Testis (tissue), 2 donors: ENCODE measurements around the gene CDH4.

Experiments
- POLR2A ChIP-seq: fragments of 450-650 bp; IDR thresholded peaks from one replicate; pipeline ENCODE4 v1.6.1; 2017; ENCODE audit warnings: antibody characterized with exemption, mild to moderate bottlenecking, moderate library complexity
- TF ChIP-seq, protein P1 (sequence below), 3 experiments: fragments of 450-650 bp in 2 of 3; fragments of 200-600 bp in 1 of 3; sonication (generic) in 1 of 3; IDR thresholded peaks; one replicate each; pipeline ENCODE4 v1.5.1; 2016 to 2019; ENCODE audit warnings: antibody characterized with exemption in 3 of 3, mild to moderate bottlenecking in 2 of 3, moderate library complexity in 1 of 3

- TF ChIP-seq, protein P1, sequence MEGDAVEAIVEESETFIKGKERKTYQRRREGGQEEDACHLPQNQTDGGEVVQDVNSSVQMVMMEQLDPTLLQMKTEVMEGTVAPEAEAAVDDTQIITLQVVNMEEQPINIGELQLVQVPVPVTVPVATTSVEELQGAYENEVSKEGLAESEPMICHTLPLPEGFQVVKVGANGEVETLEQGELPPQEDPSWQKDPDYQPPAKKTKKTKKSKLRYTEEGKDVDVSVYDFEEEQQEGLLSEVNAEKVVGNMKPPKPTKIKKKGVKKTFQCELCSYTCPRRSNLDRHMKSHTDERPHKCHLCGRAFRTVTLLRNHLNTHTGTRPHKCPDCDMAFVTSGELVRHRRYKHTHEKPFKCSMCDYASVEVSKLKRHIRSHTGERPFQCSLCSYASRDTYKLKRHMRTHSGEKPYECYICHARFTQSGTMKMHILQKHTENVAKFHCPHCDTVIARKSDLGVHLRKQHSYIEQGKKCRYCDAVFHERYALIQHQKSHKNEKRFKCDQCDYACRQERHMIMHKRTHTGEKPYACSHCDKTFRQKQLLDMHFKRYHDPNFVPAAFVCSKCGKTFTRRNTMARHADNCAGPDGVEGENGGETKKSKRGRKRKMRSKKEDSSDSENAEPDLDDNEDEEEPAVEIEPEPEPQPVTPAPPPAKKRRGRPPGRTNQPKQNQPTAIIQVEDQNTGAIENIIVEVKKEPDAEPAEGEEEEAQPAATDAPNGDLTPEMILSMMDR (IDR thresholded peaks at IDR 0.05) = no peak
- TF ChIP-seq POLR2A = no peak
These were observed 183.2 kb downstream of the CDH4 start for GRCh38 chr20:61435184-61435822.
